Measurements from ENCODE around the gene PLAAT4. TPM values are rescaled to one million over a fixed set of nuclear protein-coding genes. Genes with fewer than 3 reads are reported as not detected.
"Not testable (repeated sequence)": the region's sequence is repeated elsewhere in the genome, so short reads cannot be mapped to it uniquely, and the experiment has no call there.

PLAAT4 gene
- total and polyA plus RNA-seq, 2 of the 8 experiments (the other 6 are each of a cell fraction or from before 2014, with no cell fraction given) = 2.8 to 4.1 TPM

GRCh38 chr11:63549411-63549810 lies 12.8 kb downstream of the PLAAT4 start (continued):
- no peak for TF ChIP-seq CHD2 (IDR thresholded peaks at IDR 0.05; ENCODE audit: low read length)
- TF ChIP-seq TEAD4 (IDR thresholded peaks at IDR 0.05; ENCODE audit: low read depth, low read length) = no peak

GRCh38 chr11:63550156-63550700 lies 13.6 kb downstream of the PLAAT4 start:
- H3K4me3 ChIP-seq (ENCODE audit: extremely low read depth in 1 of 4, insufficient read depth in 2 of 4, low read depth in 3 of 4, low read length in 4 of 4); DNase-seq (ENCODE audit: low read depth in 1 of 2, low spot score in 2 of 2); H3K9ac ChIP-seq (replicated peaks in 1 of 4; ENCODE audit: extremely low read depth in 1 of 4, low read depth in 3 of 4, low read length in 3 of 4); H2AK5ac ChIP-seq (ENCODE audit: low read depth, low read length); H3K56ac ChIP-seq (replicated peaks; ENCODE audit: insufficient read length, low read depth, low read length); H4K8ac ChIP-seq (ENCODE audit: extremely low read depth, insufficient read depth, low read length); H3K27me3 ChIP-seq (replicated peaks in 1 of 4; ENCODE audit: control insufficient read depth in 3 of 4, extremely low read depth in 1 of 4, insufficient read depth in 3 of 4, low read length in 3 of 4); H3K18ac ChIP-seq (ENCODE audit: extremely low read depth, low read length); H3K4me1 ChIP-seq (replicated peaks in 1 of 4; ENCODE audit: control insufficient read depth in 3 of 4, insufficient read depth in 4 of 4, low read length in 3 of 4); H3K4ac ChIP-seq (replicated peaks; ENCODE audit: insufficient read length, low read depth, low read length); H3K23ac ChIP-seq (ENCODE audit: insufficient read length); H3K4me2 ChIP-seq (ENCODE audit: insufficient read depth in 1 of 2, low read depth in 2 of 2, low read length in 2 of 2); H4K20me1 ChIP-seq (replicated peaks in 1 of 2; ENCODE audit: control insufficient read depth in 1 of 2, insufficient read depth in 2 of 2, low read length in 2 of 2); H3K23me2 ChIP-seq (ENCODE audit: low read depth, low read length); H4K5ac ChIP-seq (ENCODE audit: insufficient read length, low read depth, low read length); H3K36me3 ChIP-seq (ENCODE audit: control insufficient read depth in 2 of 4, insufficient read depth in 4 of 4, low read length in 3 of 4); H3K79me1 ChIP-seq (ENCODE audit: low read depth, low read length); H2BK12ac ChIP-seq (ENCODE audit: low read depth, low read length); H2BK20ac ChIP-seq (ENCODE audit: low read length); H3K27ac ChIP-seq (ENCODE audit: low read depth, low read length); H2BK5ac ChIP-seq (ENCODE audit: low read depth, low read length); H2BK120ac ChIP-seq (replicated peaks; ENCODE audit: low read depth, low read length); POLR2A ChIA-PET (ENCODE audit: partially characterized antibody); H3K79me2 ChIP-seq (ENCODE audit: control insufficient read depth in 1 of 2, insufficient read depth in 2 of 2, low read length in 2 of 2); H4K91ac ChIP-seq (replicated peaks; ENCODE audit: insufficient read length, low read length); H2BK15ac ChIP-seq (ENCODE audit: low read length); H3K14ac ChIP-seq (ENCODE audit: insufficient read length); H2AFZ ChIP-seq (ENCODE audit: low read length); H3K9me3 ChIP-seq (ENCODE audit: insufficient read depth in 2 of 2, low read depth in 1 of 2, low read length in 1 of 2); FAIRE-seq: not testable (repeated sequence)
- CTCF ChIA-PET (ENCODE audit: partially characterized antibody) = interaction anchor here (1.3 to 1.9 kb wide), 2 partner anchors 14 to 21 kb away, joined by 3 to 5 read pairs; partner anchors contain the start of gene PLAAT4
- WGBS, 2 experiments (ENCODE audit: extremely low coverage in 1 of 2, insufficient coverage in 1 of 2, insufficient read length in 1 of 2, insufficient replicate concordance in 2 of 2, low coverage in 1 of 2, low lambda C conversion rate in 2 of 2, missing lambda C conversion rate in 1 of 2) = 81% methylated on average over 17 of the region's 31 CpGs; no CpG with 5 or more reads in 1 of the 2 experiments

All from H1 (cell line).